ENCODE results near the gene LCE3D.
"Not testable (repeated sequence)": the region's sequence is repeated elsewhere in the genome, so short reads cannot be mapped to it uniquely, and the experiment has no call there.

Gene LCE3D

GRCh38 chr1:152580433-152580832, at the start of gene LCE3D:
TSS of gene LCE3D (minus strand) at chr1:152580516. CDS start at chr1:152579936, 580 bp downstream.
- no peak for DNase-seq

- DNase-seq = no peak
These were observed 46.4 kb upstream of the LCE3D start for GRCh38 chr1:152626744-152627143.

GRCh38 chr1:152623203-152623844, 43.0 kb upstream of the LCE3D start:
- DNase-seq = no peak

GRCh38 chr1:152622803-152623202, 42.5 kb upstream of the LCE3D start, which contains the start of gene LCE3A:
TSS of gene LCE3A (minus strand) at chr1:152623103. CDS start at chr1:152623103, 0 bp downstream.
- no peak for DNase-seq

GRCh38 chr1:152621993-152622392, 41.7 kb upstream of the LCE3D start:
- no peak for DNase-seq

GRCh38 chr1:152613511-152613910, 33.2 kb upstream of the LCE3D start, which contains the start of gene LCE3B:
TSS of gene LCE3B (plus strand) at chr1:152613811. CDS start at chr1:152613811, 0 bp downstream.
- no peak for DNase-seq

GRCh38 chr1:152599934-152600333, 19.6 kb upstream of the LCE3D start, which contains the start of gene LCE3C:
TSS of gene LCE3C (plus strand) at chr1:152600234. CDS start at chr1:152600732, 498 bp downstream.
- no peak for DNase-seq

- no peak for DNase-seq
These were observed 16.7 kb upstream of the LCE3D start for GRCh38 chr1:152596986-152597385.

GRCh38 chr1:152585586-152585985, 5.3 kb upstream of the LCE3D start:
- no peak for DNase-seq

- no peak for DNase-seq
These were observed 2.3 kb upstream of the LCE3D start for GRCh38 chr1:152582647-152583046.

- DNase-seq = not testable (repeated sequence)
These were observed 790 bp downstream of the LCE3D start for GRCh38 chr1:152579526-152579925.

GRCh38 chr1:152577168-152577567, 3.1 kb downstream of the LCE3D start:
- DNase-seq = no peak

- no peak for DNase-seq
These were observed 13.6 kb downstream of the LCE3D start, which contains the start of gene LCE3E for GRCh38 chr1:152566681-152567080. TSS of gene LCE3E (minus strand) at chr1:152566780. CDS start at chr1:152566208, 572 bp downstream.

GRCh38 chr1:152565535-152566215, 14.6 kb downstream of the LCE3D start:
- DNase-seq = no peak

- no peak for DNase-seq
These were observed 15.2 kb downstream of the LCE3D start for GRCh38 chr1:152565115-152565514.

GRCh38 chr1:152548358-152548757, 32.0 kb downstream of the LCE3D start:
- not testable (repeated sequence) for DNase-seq

GRCh38 chr1:152546704-152547103, 33.6 kb downstream of the LCE3D start:
- DNase-seq = no peak

- no peak for DNase-seq
These were observed 36.5 kb downstream of the LCE3D start for GRCh38 chr1:152543820-152544219.

GRCh38 chr1:152539901-152540300, 40.4 kb downstream of the LCE3D start:
- no peak for DNase-seq

GRCh38 chr1:152537496-152537895, 42.8 kb downstream of the LCE3D start:
- no peak for DNase-seq

- no peak for DNase-seq
These were observed 44.5 kb downstream of the LCE3D start for GRCh38 chr1:152535774-152536173.

- DNase-seq = no peak
These were observed 46.9 kb downstream of the LCE3D start for GRCh38 chr1:152533327-152533938.

Measured in activated CD4-positive, alpha-beta T cell treated with anti-CD3 and anti-CD28 coated beads for 4 hours (primary cell).